DLD1 (cell line): ENCODE measurements around the gene PIK3IP1.

Source experiments
- in situ Hi-C: cut with HindIII; loops from 2 replicates; pipeline ENCODE4 v1.10.0; 2017; ENCODE audit warnings: low sequenced_read_pairs

Gene PIK3IP1

DNA sequence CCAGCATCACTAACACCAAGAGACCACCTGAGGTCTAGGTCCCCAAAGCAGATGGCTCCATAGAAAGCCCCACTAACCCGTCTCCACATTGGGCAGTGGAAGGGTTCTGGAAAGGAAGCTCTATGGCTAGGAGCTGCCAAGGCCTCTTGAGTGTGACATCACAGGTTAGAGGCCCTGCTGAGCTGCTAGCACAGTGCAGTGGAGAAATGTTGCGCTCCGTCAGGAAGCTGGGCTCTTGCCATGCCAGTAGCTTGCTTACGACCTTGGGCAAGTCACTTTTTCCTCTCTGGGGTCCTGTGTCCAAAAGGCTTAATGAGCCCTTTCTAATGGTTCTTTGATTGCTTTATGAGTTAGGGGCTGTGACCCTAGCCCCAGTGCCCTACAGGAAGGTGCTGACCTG lies 10.6 kb downstream of the PIK3IP1 start:
- in situ Hi-C loops: loop anchor here (10.0 to 25.0 kb wide), 2 partner anchors 53 to 94 kb away; no protein-coding TSS in a partner anchor

DNA sequence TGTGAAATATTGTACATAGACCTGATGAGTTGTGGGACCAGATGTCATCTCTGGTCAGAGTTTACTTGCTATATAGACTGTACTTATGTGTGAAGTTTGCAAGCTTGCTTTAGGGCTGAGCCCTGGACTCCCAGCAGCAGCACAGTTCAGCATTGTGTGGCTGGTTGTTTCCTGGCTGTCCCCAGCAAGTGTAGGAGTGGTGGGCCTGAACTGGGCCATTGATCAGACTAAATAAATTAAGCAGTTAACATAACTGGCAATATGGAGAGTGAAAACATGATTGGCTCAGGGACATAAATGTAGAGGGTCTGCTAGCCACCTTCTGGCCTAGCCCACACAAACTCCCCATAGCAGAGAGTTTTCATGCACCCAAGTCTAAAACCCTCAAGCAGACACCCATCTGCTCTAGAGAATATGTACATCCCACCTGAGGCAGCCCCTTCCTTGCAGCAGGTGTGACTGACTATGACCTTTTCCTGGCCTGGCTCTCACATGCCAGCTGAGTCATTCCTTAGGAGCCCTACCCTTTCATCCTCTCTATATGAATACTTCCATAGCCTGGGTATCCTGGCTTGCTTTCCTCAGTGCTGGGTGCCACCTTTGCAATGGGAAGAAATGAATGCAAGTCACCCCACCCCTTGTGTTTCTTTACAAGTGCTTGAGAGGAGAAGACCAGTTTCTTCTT lies 12.3 kb downstream of the PIK3IP1 start:
- in situ Hi-C loops: loop anchor here (10.0 to 25.0 kb wide), 2 partner anchors 55 to 93 kb away; no protein-coding TSS in a partner anchor

DNA sequence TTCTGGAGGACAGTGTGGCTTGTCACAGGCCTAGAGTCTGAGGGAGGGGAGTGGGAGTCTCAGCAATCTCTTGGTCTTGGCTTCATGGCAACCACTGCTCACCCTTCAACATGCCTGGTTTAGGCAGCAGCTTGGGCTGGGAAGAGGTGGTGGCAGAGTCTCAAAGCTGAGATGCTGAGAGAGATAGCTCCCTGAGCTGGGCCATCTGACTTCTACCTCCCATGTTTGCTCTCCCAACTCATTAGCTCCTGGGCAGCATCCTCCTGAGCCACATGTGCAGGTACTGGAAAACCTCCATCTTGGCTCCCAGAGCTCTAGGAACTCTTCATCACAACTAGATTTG lies 13.0 kb downstream of the PIK3IP1 start:
- in situ Hi-C loops: loop anchor here (25.0 kb wide), 1 partner anchor 92 kb away; no protein-coding TSS in a partner anchor

DNA sequence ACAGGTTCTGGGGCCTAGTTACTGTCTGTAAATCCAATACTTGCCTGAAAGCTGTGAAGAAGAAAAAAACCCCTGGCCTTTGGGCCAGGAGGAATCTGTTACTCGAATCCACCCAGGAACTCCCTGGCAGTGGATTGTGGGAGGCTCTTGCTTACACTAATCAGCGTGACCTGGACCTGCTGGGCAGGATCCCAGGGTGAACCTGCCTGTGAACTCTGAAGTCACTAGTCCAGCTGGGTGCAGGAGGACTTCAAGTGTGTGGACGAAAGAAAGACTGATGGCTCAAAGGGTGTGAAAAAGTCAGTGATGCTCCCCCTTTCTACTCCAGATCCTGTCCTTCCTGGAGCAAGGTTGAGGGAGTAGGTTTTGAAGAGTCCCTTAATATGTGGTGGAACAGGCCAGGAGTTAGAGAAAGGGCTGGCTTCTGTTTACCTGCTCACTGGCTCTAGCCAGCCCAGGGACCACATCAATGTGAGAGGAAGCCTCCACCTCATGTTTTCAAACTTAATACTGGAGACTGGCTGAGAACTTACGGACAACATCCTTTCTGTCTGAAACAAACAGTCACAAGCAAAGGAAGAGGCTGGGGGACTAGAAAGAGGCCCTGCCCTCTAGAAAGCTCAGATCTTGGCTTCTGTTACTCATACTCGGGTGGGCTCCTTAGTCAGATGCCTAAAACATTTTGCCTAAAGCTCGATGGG lies 13.5 kb downstream of the PIK3IP1 start:
- in situ Hi-C loops: loop anchor here (25.0 kb wide), 1 partner anchor 91 kb away; no protein-coding TSS in a partner anchor

DNA sequence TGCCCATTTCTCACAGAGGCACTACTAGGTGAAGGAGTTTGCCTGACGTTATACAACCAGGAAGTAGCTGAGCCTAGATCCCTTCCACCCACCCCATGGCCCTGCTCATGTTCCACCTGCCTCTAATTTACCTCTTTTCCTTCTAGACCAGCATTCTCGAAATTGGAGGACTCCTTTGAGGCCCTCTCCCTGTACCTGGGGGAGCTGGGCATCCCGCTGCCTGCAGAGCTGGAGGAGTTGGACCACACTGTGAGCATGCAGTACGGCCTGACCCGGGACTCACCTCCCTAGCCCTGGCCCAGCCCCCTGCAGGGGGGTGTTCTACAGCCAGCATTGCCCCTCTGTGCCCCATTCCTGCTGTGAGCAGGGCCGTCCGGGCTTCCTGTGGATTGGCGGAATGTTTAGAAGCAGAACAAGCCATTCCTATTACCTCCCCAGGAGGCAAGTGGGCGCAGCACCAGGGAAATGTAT lies 14.1 kb downstream of the PIK3IP1 start:
- in situ Hi-C loops: loop anchor here (25.0 kb wide), 1 partner anchor 91 kb away; no protein-coding TSS in a partner anchor

DNA sequence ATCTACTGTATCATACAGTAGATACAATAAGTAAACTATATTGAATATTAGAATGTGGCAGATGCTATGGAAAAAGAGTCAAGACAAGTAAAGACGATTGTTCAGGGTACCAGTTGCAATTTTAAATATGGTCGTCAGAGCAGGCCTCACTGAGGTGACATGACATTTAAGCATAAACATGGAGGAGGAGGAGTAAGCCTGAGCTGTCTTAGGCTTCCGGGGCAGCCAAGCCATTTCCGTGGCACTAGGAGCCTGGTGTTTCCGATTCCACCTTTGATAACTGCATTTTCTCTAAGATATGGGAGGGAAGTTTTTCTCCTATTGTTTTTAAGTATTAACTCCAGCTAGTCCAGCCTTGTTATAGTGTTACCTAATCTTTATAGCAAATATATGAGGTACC lies 14.5 kb downstream of the PIK3IP1 start:
- in situ Hi-C loops: loop anchor here (25.0 kb wide), 1 partner anchor 90 kb away; no protein-coding TSS in a partner anchor

DNA sequence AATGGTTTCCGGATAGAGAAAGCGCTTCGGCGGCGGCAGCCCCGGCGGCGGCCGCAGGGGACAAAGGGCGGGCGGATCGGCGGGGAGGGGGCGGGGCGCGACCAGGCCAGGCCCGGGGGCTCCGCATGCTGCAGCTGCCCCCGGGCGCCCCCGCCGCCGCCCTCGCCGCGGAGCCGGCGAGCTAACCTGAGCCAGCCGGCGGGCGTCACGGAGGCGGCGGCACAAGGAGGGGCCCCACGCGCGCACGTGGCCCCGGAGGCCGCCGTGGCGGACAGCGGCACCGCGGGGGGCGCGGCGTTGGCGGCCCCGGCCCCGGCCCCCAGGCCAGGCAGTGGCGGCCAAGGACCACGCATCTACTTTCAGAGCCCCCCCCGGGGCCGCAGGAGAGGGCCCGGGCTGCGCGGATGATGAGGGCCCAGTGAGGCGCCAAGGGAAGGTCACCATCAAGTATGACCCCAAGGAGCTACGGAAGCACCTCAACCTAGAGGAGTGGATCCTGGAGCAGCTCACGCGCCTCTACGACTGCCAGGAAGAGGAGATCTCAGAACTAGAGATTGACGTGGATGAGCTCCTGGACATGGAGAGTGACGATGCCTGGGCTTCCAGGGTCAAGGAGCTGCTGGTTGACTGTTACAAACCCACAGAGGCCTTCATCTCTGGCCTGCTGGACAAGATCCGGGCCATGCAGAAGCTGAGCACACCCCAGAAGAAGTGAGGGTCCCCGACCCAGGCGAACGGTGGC lies 15.7 kb downstream of the PIK3IP1 start:
- in situ Hi-C loops: loop anchor here (25.0 kb wide), 1 partner anchor 89 kb away; no protein-coding TSS in a partner anchor

DNA sequence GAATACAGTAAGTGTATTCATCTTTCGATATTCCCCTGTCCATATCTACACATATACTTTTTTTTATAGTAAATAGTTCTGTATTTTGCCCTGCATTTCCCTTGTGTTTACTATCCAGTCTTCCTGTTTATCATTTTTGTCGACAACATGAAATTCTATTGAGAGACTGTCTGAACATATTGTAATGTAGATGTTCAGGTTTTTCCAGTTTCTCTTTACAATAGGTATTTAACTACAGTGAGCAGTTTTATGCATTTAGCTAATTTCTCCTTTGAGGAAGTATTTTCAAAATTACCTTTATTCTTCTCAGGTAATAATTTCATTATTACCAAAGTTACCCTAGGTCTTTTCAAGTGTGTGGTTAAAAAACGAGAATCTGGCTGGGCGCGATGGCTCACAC lies 16.7 kb downstream of the PIK3IP1 start:
- in situ Hi-C loops: loop anchor here (25.0 kb wide), 1 partner anchor 88 kb away; no protein-coding TSS in a partner anchor

DNA sequence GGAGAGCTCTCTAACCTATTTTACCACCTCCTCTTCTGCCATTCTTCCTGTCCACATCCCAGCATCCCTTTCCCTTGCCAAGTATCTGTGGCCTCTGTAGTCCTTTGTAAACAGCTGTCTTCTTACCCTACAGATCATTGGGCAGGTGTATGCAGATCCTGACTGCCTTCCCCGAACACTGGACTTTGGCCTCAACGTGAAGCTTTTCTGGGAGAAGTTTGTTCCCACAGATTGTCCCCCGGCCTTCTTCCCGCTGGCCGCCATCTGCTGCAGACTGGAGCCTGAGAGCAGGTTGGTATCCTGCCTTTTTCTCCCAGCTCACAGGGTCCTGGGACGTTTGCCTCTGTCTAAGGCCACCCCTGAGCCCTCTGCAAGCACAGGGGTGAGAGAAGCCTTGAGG lies 17.3 kb downstream of the PIK3IP1 start:
- in situ Hi-C loops: loop anchor here (25.0 kb wide), 1 partner anchor 88 kb away; no protein-coding TSS in a partner anchor

DNA sequence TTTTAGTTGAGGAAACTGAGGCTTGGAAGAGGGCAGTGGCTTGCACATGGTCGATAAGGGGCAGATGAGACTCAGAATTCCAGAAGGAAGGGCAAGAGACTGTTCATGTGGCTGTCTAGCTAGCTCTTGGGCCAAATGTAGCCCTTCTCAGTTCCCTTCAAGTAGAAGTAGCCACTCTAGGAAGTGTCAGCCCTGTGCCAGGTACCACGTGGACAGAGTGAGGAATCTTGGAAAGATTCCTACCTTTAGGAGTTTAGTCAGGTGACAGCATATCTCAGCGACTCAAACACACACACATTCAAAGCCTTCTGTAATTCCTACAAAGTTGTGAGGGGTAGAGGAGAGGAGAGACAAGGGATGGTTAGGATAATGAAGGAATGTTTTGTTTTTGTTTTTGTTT lies 18.3 kb downstream of the PIK3IP1 start:
- in situ Hi-C loops: no loop called here

DNA sequence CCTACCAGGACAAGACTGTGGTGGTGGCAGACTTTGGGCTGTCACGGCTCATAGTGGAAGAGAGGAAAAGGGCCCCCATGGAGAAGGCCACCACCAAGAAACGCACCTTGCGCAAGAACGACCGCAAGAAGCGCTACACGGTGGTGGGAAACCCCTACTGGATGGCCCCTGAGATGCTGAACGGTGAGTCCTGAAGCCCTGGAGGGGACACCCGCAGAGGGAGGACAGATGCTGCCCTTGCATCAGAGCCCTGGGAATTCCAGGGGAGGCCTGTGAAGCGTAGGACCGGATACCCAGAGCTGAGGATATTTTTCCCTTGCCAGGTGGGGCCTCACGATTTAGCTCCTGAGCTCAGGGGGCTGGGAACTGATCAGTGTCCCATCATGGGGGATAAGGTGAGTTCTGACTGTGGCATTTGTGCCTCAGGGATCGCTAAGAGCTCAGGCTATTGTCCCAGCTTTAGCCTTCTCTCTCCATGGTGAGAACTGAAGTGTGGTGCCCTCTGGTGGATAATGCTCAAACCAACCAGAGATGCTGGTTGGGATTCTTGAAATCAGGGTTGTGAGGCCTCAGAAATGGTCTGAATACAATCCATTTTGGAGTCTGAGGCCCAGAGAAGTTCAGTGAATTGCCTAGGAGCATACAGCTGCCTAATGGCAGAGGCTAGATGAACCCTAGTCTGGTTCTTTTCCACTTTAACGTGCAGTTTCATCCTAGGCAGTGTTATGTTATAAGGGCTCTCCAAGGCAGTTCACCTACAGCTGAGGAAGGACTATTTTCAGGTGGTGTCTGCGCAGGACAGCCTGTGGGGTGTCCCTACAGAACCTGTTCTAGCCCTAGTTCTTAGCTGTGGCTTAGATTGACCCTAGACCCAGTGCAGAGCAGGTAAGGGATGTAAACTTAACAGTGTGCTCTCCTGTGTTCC lies 19.5 kb downstream of the PIK3IP1 start:
- in situ Hi-C loops: no loop called here

DNA sequence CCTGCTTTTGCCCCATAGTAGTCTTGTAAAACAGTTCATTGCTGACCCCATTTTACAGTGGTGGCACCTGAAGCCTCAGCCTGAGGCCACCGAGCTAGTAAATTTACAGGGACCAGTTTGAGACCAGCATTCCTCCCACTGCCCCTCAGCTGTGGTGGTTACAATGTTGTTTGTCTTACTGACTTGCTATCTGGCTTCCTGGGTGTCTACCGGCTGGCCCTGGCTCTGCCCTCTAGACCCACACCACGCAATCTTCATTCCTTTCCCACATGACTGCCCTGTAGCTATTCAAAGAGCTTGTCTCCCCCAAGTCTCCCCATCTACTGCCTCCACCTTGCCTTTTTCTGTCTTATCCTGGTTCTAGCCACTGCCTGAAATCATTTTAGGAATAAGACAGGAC lies 20.8 kb downstream of the PIK3IP1 start:
- in situ Hi-C loops: no loop called here

DNA sequence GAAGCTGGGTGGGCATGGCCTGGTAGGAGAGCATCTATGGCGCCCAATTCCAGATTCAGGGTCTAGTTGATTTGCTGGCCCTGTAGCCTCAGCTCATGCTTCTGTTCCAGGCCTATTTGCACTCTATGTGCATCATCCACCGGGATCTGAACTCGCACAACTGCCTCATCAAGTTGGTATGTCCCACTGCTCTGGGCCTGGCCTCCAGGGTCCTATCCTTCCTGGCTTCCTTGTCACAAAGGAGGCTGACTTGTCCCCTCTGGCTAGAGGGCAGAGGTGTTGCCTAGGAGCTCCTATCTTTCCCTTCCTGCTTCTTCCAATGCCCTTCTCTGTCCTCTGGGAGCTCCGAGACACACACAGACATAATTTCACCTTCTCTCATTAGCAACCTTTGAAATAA lies 21.3 kb downstream of the PIK3IP1 start:
- in situ Hi-C loops: no loop called here

DNA sequence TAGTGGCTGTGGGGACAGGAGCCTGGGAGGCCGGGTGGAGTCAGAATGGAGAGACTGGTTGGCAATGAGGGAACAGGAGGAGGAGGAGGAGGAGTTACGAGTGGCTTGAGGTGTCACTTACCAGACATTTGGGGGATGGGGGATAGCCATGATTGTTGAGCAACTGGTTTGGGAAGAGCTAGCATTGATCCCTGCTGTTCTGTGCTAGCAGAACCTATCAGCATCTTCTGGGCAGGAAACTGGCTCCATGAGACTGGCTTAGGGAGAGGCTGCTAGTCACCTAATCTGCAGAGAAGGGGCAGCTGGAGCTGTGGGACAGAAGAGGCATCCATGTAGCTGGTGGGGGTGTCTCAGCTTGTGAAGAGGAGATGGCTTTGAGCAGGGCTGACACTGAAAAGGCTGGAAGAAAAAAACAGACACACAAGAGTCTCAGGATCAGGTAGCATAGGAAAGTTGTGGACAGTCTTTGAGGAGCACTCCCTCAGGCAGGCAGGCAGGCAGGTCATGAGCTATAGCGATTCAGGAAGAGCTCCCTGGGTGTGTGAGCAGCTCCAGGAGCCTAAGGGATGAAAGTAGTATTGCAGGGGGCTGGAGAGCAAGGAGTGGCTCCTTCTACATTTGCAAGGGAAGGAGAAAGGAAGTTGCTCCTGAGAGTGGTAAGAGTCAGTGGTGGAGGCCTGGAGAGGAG lies 22.3 kb downstream of the PIK3IP1 start:
- in situ Hi-C loops: no loop called here

DNA sequence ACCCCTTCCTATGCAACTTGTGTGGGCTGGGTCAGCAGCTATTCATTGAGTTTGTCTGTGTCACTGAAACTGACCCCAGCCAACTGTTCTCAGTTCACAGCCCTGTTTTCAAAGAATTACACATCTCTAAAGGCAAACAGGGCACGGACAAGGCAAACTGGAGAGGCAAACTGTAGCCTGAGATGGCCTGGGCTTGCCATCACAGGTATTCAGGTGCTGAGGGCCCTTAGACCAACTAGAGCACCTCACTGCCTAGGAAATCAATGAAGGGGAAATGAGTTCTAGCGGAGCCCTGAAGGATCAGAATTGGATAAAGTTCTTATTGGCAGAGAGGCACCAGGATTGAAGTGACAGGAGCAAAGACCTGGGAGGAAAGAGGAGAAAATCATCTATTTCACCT lies 24.0 kb downstream of the PIK3IP1 start:
- in situ Hi-C loops: no loop called here

DNA sequence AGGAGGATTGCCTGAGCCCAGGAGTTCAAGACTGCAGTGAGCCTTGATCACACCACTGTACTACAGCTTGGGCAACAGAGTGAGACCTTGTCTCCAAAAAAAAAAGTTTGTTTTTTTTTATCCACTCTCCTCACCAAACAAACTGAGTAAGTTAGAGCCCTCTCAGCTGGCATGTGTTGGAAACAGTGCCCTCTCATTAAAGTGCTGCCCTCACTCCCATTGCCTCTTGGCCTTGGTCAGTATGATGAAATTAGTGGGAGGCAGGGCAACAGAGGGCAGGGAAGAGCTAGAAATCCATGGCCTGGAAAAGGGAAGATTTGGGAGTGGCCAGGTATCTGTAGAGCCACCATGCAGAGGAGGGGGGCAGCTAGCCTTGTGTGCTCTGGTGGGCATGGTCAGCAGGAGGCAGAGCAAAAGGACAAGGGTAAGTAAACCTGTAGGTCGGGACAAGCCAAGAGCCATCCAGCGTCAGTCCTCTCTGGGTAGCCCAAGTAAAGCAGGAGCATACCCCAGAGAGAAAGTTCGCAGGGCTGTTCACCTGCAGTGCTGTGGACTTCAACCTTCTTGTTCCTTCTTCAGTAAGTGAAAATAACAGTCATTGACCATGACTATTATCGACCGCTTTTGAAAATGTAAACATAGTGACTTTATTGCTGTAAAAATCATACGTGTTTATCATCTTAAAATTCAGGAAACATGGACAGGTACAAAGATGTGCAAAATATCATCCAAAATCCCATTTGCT lies 28.2 kb downstream of the PIK3IP1 start:
- in situ Hi-C loops: no loop called here

DNA sequence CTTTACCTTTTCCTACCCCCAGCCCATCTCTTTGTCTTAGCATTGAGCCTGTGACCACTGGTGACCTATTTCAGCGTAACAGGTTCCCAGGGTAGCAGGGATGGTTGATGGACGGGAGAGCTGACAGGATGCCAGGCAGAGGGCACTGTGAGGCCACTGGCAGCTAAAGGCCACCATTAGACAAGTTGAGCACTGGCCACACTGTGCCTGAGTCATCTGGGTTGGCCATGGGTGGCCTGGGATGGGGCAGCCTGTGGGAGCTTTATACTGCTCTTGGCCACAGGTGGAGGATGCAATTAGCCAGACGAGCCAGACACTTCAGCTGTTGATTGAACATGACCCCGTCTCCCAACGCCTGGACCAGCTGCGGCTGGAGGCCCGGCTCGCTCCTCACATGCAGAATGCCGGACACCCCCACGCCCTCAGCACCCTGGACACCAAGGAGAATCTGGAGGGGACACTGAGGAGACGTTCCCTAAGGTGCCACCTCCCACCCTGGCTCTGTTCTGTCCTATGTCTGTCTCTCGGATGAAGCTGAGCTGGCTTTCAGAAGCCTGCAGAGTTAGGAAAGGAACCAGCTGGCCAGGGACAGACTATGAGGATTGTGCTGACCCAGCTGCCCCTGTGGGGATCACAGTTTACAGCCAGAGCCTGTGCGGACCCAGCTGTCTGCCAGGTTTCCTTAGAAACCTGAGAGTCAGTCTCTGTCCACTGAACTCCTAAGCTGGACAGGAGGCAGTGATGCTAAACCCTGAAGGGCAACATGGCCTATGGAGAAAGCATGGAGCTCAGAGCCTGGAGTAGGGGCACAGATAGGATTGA lies 29.8 kb downstream of the PIK3IP1 start:
- in situ Hi-C loops: no loop called here

DNA sequence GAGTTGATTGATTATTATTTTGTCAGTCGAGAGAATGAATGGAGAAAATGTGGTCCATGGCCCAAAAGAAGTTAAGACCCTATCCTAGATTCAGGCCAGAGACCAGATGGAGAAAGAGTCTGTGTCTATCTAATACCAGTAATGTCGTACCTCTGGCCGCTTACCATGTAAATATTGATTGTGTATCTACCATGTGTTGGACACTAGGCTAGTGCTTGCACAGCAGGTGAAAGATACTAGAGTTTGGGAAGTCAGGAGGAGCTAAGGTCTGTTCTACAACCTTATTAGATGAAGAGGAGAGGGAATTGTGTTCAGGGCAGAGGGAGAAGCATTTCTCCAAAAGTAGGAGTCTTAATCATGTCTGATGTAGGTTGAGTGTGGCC lies 31.8 kb downstream of the PIK3IP1 start:
- in situ Hi-C loops: no loop called here
